Subcutaneous preadipocyte (primary cell): Measurements from ENCODE around the gene PDPN. TPM values are rescaled to one million over a fixed set of nuclear protein-coding genes. Genes with fewer than 3 reads are reported as not detected.

Experiments used
- small RNA-seq: library from RNA; depleted of rRNA; stranded (forward); fragments of <200 nt; gene quantifications from one replicate; pipeline ENCODE3, GENCODE V24; 2012
- total RNA-seq: library from RNA; depleted of rRNA; stranded (reverse); fragments of >200 nt; gene quantifications from 2 replicates; pipeline ENCODE4 v1.2.3, GENCODE V29; 2012

PDPN gene, protein sequence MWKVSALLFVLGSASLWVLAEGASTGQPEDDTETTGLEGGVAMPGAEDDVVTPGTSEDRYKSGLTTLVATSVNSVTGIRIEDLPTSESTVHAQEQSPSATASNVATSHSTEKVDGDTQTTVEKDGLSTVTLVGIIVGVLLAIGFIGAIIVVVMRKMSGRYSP
- 0.59 and 3.7 TPM in 2 replicates for total RNA-seq

DNA sequence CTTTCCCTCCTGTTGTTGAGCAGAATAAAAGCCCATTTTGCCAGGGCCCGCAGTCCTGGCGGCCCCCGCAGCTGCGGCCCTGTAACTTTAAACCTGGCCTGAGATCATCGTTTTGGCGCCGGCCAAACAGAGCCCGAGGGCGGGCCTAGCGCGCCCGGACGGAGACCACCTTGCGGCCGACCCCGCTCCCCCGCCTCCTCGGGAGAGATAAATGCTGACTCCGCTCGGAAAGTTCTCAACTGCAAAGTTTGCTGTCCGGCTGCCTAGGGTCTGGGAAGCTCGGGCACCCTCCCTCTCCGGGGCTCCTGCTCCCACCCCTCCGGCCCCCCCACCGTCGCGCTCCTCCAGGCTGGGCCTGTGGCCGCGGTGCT lies at the start of gene PDPN:
PDPN (plus strand) TSS at position 238 of the 371 bp plus-strand sequence. CDS start 202 bp downstream, outside the sequence.

Small RNA genes lying within 50 kb of the gene (small RNA-seq; reads per million reads assigned to genes)
- gene RNA5SP41 = not detected

Other genes starting within 250 kb of the PDPN start
- not detected in 2 replicates for gene PRAMEF14, start 236.7 kb upstream of the PDPN start, total RNA-seq
- gene PRAMEF19, start 211.9 kb upstream of the PDPN start, total RNA-seq = not detected in 2 replicates
- not detected in 2 replicates for gene PRAMEF17, start 194.2 kb upstream of the PDPN start, total RNA-seq
- gene PRAMEF20, start 173.4 kb upstream of the PDPN start, total RNA-seq = not detected in 2 replicates
- not detected in 2 replicates for gene LRRC38, start 69.8 kb upstream of the PDPN start, total RNA-seq
- gene PRDM2, start 116.4 kb downstream of the PDPN start, total RNA-seq = 9.2 and 12.9 TPM in 2 replicates